Suprapubic skin (tissue), 3 donors: ENCODE data around the gene DISC1.

Experiments used
- POLR2A ChIP-seq, 2 donors: fragments of 450-650 bp; IDR thresholded peaks; one replicate each; pipeline ENCODE4 v1.6.1; 2017; ENCODE audit warnings: antibody characterized with exemption in 2 of 2, mild to moderate bottlenecking in 2 of 2, moderate library complexity in 2 of 2
- TF ChIP-seq, protein P1 (sequence below), 2 donors: fragments of 200-600 bp in 1 of 2; fragments of 450-650 bp in 1 of 2; sonication (generic) in 1 of 2; IDR thresholded peaks; one replicate each; pipeline ENCODE4 v1.5.1; 2016 to 2019; ENCODE audit warnings: antibody characterized with exemption in 2 of 2, mild to moderate bottlenecking in 1 of 2, moderate library complexity in 1 of 2

- no peak for TF ChIP-seq POLR2A (IDR thresholded peaks at IDR 0.05)
- TF ChIP-seq, protein P1, sequence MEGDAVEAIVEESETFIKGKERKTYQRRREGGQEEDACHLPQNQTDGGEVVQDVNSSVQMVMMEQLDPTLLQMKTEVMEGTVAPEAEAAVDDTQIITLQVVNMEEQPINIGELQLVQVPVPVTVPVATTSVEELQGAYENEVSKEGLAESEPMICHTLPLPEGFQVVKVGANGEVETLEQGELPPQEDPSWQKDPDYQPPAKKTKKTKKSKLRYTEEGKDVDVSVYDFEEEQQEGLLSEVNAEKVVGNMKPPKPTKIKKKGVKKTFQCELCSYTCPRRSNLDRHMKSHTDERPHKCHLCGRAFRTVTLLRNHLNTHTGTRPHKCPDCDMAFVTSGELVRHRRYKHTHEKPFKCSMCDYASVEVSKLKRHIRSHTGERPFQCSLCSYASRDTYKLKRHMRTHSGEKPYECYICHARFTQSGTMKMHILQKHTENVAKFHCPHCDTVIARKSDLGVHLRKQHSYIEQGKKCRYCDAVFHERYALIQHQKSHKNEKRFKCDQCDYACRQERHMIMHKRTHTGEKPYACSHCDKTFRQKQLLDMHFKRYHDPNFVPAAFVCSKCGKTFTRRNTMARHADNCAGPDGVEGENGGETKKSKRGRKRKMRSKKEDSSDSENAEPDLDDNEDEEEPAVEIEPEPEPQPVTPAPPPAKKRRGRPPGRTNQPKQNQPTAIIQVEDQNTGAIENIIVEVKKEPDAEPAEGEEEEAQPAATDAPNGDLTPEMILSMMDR (IDR thresholded peaks at IDR 0.05) = no peak
These were observed 14.0 kb upstream of the DISC1 start for GRCh38 chr1:231612393-231613089.
